HCT116 (cell line): ENCODE data around the gene CFAP126. TPM values are rescaled to one million over a fixed set of nuclear protein-coding genes. Genes with fewer than 3 reads are reported as not detected.

Experiments used
- ATAC-seq: fragments of 200-7000 bp; cut with Tn5 transposase; 2 replicates; pipeline ENCODE4 v1.9.1; 2020; ENCODE audit warnings: mild to moderate bottlenecking, moderate library complexity
- BruUV-seq: library from RNA; stranded (reverse); fragments of 400-500 nt; replicated peaks from 2 replicates; lab custom pipeline; 2021; lab: Mats Ljungman, UMichigan
- CTCF ChIA-PET: fragments of 300-600 bp; sonication (Branson Sonifier 250); formaldehyde crosslinking; loops from one replicate; lab custom pipeline; 2021; ENCODE audit warnings: antibody characterized with exemption; lab: Charles Lee
- POLR2A ChIA-PET: fragments of 300-600, 350-600 bp; sonication (Branson Sonifier 250); formaldehyde crosslinking; loops from one replicate; lab custom pipeline; 2021; ENCODE audit warnings: antibody characterized with exemption; lab: Charles Lee
- RAD21 ChIA-PET, 2 experiments: fragments of 300-600 bp; sonication (Branson Sonifier 250); formaldehyde crosslinking; loops; one replicate each; lab custom pipeline; 2023; ENCODE audit warnings: low total read pairs in 2 of 2; ENCODE audit not compliant: uncharacterized antibody in 2 of 2, unreplicated experiment in 2 of 2, low non-redundant PET in 1 of 2; lab: Charles Lee
- DNase-seq: peaks from one replicate; pipeline ENCODE4 v3.0.0-alpha.2; 2010; ENCODE audit warnings: low read depth, low spot score
- H2AFZ ChIP-seq: fragments of 200-600 bp; shearing (Covaris generic), sonication (generic); 2 replicates; pipeline ENCODE4 v1.6.1; 2017; ENCODE audit warnings: low read depth, mixed run types, mixed read lengths, antibody characterized with exemption, low read length; ENCODE audit not compliant: poor library complexity, severe bottlenecking
- H3K27ac ChIP-seq: 2 replicates; pipeline ENCODE4 v1.5.1; 2012; ENCODE audit warnings: low read depth, low read length
- H3K27me3 ChIP-seq: fragments of 200-600 bp; sonication (generic); 2 replicates; pipeline ENCODE4 v1.6.1; 2016; ENCODE audit warnings: mixed run types, low read length, mixed read lengths; ENCODE audit not compliant: insufficient read depth
- H3K36me3 ChIP-seq, 2 experiments: fragments of 200-500 bp in 1 of 2; fragments of 200-600 bp in 1 of 2; sonication (Bioruptor generic) in 1 of 2; sonication (generic) in 1 of 2; 2 replicates each; pipeline versions ENCODE4 v1.5.1 to v1.6.1; 2014 to 2016; ENCODE audit warnings: low read length in 2 of 2, inconsistent platforms in 1 of 2, mixed read lengths in 1 of 2, mixed run types in 1 of 2; ENCODE audit not compliant: insufficient read depth in 2 of 2, control insufficient read depth in 1 of 2
- H3K4me1 ChIP-seq, 2 experiments: fragments of 200-600 bp in 1 of 2; sonication (generic) in 1 of 2; 2 replicates each; pipeline versions ENCODE4 v1.5.1 to v1.6.1; 2012 to 2017; ENCODE audit warnings: low read length in 2 of 2, inconsistent platforms in 1 of 2, mild to moderate bottlenecking in 1 of 2, mixed read lengths in 1 of 2, mixed run types in 1 of 2, moderate library complexity in 1 of 2; ENCODE audit not compliant: insufficient read depth in 2 of 2, control insufficient read depth in 1 of 2
- H3K4me2 ChIP-seq: fragments of 200-600 bp; sonication (generic); 2 replicates; pipeline ENCODE4 v1.6.1; 2017; ENCODE audit warnings: mixed run types, low read length, mixed read lengths
- H3K4me3 ChIP-seq, 2 experiments: fragments of 200-600 bp in 1 of 2; sonication (generic) in 1 of 2; replicated peaks in 1 of 2; 2 replicates each; pipeline ENCODE4 v1.5.1; 2011 to 2016; ENCODE audit warnings: low read length in 2 of 2, control low read depth in 1 of 2, low read depth in 1 of 2, mild to moderate bottlenecking in 1 of 2, mixed read lengths in 1 of 2, mixed run types in 1 of 2
- H3K79me2 ChIP-seq: fragments of 200-600 bp; sonication (generic); 2 replicates; pipeline ENCODE4 v1.6.1; 2017; ENCODE audit warnings: mild to moderate bottlenecking, mixed run types, low read length, moderate library complexity, mixed read lengths; ENCODE audit not compliant: insufficient read depth
- H3K9ac ChIP-seq: fragments of 200-600 bp; sonication (generic); 2 replicates; pipeline ENCODE4 v1.6.1; 2016; ENCODE audit warnings: low read length, mixed read lengths
- H3K9me2 ChIP-seq: fragments of 200-600 bp; sonication (generic), shearing (Covaris generic); 2 replicates; pipeline ENCODE4 v1.6.1; 2017; ENCODE audit warnings: mixed run types, mild to moderate bottlenecking, moderate library complexity; ENCODE audit not compliant: insufficient read depth
- H3K9me3 ChIP-seq, 2 experiments: fragments of 200-500 bp in 1 of 2; fragments of 200-600 bp in 1 of 2; sonication (Bioruptor generic) in 1 of 2; sonication (generic) in 1 of 2; 2 replicates each; pipeline ENCODE4 v1.6.1; 2014 to 2017; ENCODE audit warnings: low read length in 2 of 2, mixed read lengths in 2 of 2, inconsistent platforms in 1 of 2, low read depth in 1 of 2, mild to moderate bottlenecking in 1 of 2, mixed run types in 1 of 2, moderate library complexity in 1 of 2; ENCODE audit not compliant: control insufficient read depth in 1 of 2, insufficient read depth in 1 of 2
- H4K20me1 ChIP-seq: fragments of 200-600 bp; sonication (generic), shearing (Covaris generic); 2 replicates; pipeline ENCODE4 v1.6.1; 2017; ENCODE audit warnings: mixed run types, mild to moderate bottlenecking, moderate library complexity; ENCODE audit not compliant: insufficient read depth
- CBX3 ChIP-seq: IDR thresholded peaks from 2 replicates; pipeline ENCODE4 v1.6.1; 2012; ENCODE audit warnings: low read depth
- CTCF ChIP-seq, 3 experiments: fragments of 200-600 bp in 1 of 3; sonication (generic) in 1 of 3; IDR thresholded peaks in 2 of 3; conservative IDR thresholded peaks in 1 of 3; 2 replicates each; pipeline ENCODE4 v1.5.1; 2012 to 2017; ENCODE audit warnings: low read depth in 2 of 3, low read length in 2 of 3, antibody characterized with exemption in 1 of 3, borderline replicate concordance in 1 of 3, control low read depth in 1 of 3, mild to moderate bottlenecking in 1 of 3, mixed read lengths in 1 of 3, mixed run types in 1 of 3, moderate library complexity in 1 of 3; ENCODE audit not compliant: insufficient read depth in 1 of 3
- EGR1 ChIP-seq: IDR thresholded peaks from 2 replicates; pipeline ENCODE4 v1.6.1; 2012; ENCODE audit warnings: low read depth
- EZH2 ChIP-seq: fragments of 200-600 bp; sonication (generic); IDR thresholded peaks from 2 replicates; pipeline ENCODE4 v1.6.1; 2017; ENCODE audit warnings: antibody characterized with exemption, mixed run types
- FOSL1 ChIP-seq: IDR thresholded peaks from 2 replicates; pipeline ENCODE4 v1.6.1; 2012; ENCODE audit warnings: low read depth
- JUND ChIP-seq: IDR thresholded peaks from 2 replicates; pipeline ENCODE4 v1.6.1; 2012
- POLR2A ChIP-seq: IDR thresholded peaks from 2 replicates; pipeline ENCODE4 v1.7.0; 2011; ENCODE audit warnings: borderline replicate concordance; ENCODE audit not compliant: insufficient read depth, insufficient read length; ENCODE audit errors: extremely low read depth
- RAD21 ChIP-seq: IDR thresholded peaks from 2 replicates; pipeline ENCODE4 v1.6.1; 2012; ENCODE audit warnings: low read depth, mild to moderate bottlenecking
- SP1 ChIP-seq: IDR thresholded peaks from 2 replicates; pipeline ENCODE4 v1.6.1; 2012; ENCODE audit warnings: low read depth
- SRF ChIP-seq: IDR thresholded peaks from 2 replicates; pipeline ENCODE4 v1.6.1; 2012; ENCODE audit warnings: low read depth
- TCF7L2 ChIP-seq: IDR thresholded peaks from 2 replicates; pipeline ENCODE4 v1.7.0; 2011; ENCODE audit warnings: borderline replicate concordance, inconsistent platforms; ENCODE audit not compliant: insufficient read depth, insufficient read length; ENCODE audit errors: extremely low read depth
- YY1 ChIP-seq: IDR thresholded peaks from 2 replicates; pipeline ENCODE4 v1.6.1; 2011; ENCODE audit warnings: low read length, low read depth, moderate library complexity, mild to moderate bottlenecking; ENCODE audit not compliant: insufficient replicate concordance; ENCODE audit errors: extremely low read depth
- ZBTB33 ChIP-seq: IDR thresholded peaks from 2 replicates; pipeline ENCODE4 v1.6.1; 2011; ENCODE audit warnings: mild to moderate bottlenecking, low read length, moderate library complexity; ENCODE audit not compliant: insufficient replicate concordance; ENCODE audit errors: extremely low read depth
- ZFX ChIP-seq: fragments of 450-650 bp; IDR thresholded peaks from 2 replicates; pipeline ENCODE4 v1.6.1; 2017
- intact Hi-C: fragments of 100-400 bp; cut with micrococcal nuclease; formaldehyde crosslinking; loops from 2 replicates; pipeline ENCODE4 v1.10.0; 2022
- total RNA-seq: library from RNA; stranded (reverse); gene quantifications from one replicate; pipeline ENCODE4 v1.2.1, GENCODE V29; 2021; ENCODE audit not compliant: unreplicated experiment

The CFAP126 gene
- total RNA-seq, 1 experiment from 2014 or later = not detected

- ChIA-PET RAD21 (no interaction called here), CTCF (no interaction called here), POLR2A (no interaction called here)
- Histone ChIP-seq H3K4me3 (no peak overlapping the region), H3K79me2 (no peaks in the 10 kb centered on the region), H4K20me1 (no peaks in the 10 kb centered on the region), H3K27me3 (no peaks in the 10 kb centered on the region), H3K4me1 (no peaks in the 10 kb centered on the region), H3K9me2 (no peaks in the 10 kb centered on the region), H3K36me3 (peaks cover 9 to 11% of the 10 kb centered on the region in 2 experiments; a peak in 3 of 4 replicates), H3K9ac (no peak overlapping the region), H3K4me2 (no peak overlapping the region), H3K9me3 (no peaks in the 10 kb centered on the region), H2AFZ (no peak overlapping the region), H3K27ac (no peak overlapping the region)
- ATAC-seq = no peak
- intact Hi-C loops = no loop called here
- no peak for DNase-seq
- TSS peak; percentile 20 for BruUV-seq
- TF ChIP-seq ZFX = no peak
- TF ChIP-seq ZBTB33 = no peak
- no peak for TF ChIP-seq RAD21
- TF ChIP-seq SP1 = no peak
- TF ChIP-seq EZH2 = no peak
- TF ChIP-seq YY1 = no peak
- TF ChIP-seq CBX3 = no peak
- no peak for TF ChIP-seq JUND
- TF ChIP-seq POLR2A = no peak
Measured at GRCh38 chr1:161342177-161342576, 25.5 kb downstream of the CFAP126 start.

- no peak overlapping the region for H3K4me2 ChIP-seq
- DNase-seq = no peak
- TF ChIP-seq RAD21 (no peak), SRF (no peak), EGR1 (no peak), TCF7L2 (no peak), FOSL1 (no peak), CTCF (IDR thresholded peaks at IDR 0.05 in 2 of 3, conservative IDR thresholded peaks at IDR 0.05 in 1 of 3; ENCODE audit: borderline replicate concordance in 1 of 3, insufficient read depth in 1 of 3, low read depth in 2 of 3, low read length in 2 of 3) (no peak)
- ChIA-PET CTCF (no interaction called here), RAD21 (no interaction called here), POLR2A (no interaction called here)
- no peaks in the 10 kb centered on the region for H3K79me2 ChIP-seq
- no peaks in the 10 kb centered on the region for H3K27me3 ChIP-seq
- H3K27ac ChIP-seq = no peak overlapping the region
- BruUV-seq = no TSS peak
- no peaks in the 10 kb centered on the region for H3K9me2 ChIP-seq
- ATAC-seq = no peak
- no peak overlapping the region for H3K9ac ChIP-seq
- H3K9me3 ChIP-seq = no peaks in the 10 kb centered on the region
- H2AFZ ChIP-seq = no peak overlapping the region
- no peak overlapping the region for H3K4me3 ChIP-seq
- no peaks in the 10 kb centered on the region for H4K20me1 ChIP-seq
- H3K4me1 ChIP-seq = no peaks in the 10 kb centered on the region
- H3K36me3 ChIP-seq = peaks cover 16 to 17% of the 10 kb centered on the region in 2 experiments; a peak in 3 of 4 replicates
- intact Hi-C loops = no loop called here
Measured at GRCh38 chr1:161335796-161336195, 31.9 kb downstream of the CFAP126 start.
